GM12874 (cell line): ENCODE results near the gene CHRM4.
A peak's percentile ranks its signal among the peaks of the same experiment; 100 is the strongest.

Source experiments
- TF ChIP-seq, protein P1 (sequence below): IDR thresholded peaks from 2 replicates; pipeline ENCODE4 v1.5.1; 2011; ENCODE audit warnings: low read depth, mild to moderate bottlenecking, control low read depth, low read length, moderate library complexity; ENCODE audit not compliant: insufficient read depth

CHRM4 gene

DNA sequence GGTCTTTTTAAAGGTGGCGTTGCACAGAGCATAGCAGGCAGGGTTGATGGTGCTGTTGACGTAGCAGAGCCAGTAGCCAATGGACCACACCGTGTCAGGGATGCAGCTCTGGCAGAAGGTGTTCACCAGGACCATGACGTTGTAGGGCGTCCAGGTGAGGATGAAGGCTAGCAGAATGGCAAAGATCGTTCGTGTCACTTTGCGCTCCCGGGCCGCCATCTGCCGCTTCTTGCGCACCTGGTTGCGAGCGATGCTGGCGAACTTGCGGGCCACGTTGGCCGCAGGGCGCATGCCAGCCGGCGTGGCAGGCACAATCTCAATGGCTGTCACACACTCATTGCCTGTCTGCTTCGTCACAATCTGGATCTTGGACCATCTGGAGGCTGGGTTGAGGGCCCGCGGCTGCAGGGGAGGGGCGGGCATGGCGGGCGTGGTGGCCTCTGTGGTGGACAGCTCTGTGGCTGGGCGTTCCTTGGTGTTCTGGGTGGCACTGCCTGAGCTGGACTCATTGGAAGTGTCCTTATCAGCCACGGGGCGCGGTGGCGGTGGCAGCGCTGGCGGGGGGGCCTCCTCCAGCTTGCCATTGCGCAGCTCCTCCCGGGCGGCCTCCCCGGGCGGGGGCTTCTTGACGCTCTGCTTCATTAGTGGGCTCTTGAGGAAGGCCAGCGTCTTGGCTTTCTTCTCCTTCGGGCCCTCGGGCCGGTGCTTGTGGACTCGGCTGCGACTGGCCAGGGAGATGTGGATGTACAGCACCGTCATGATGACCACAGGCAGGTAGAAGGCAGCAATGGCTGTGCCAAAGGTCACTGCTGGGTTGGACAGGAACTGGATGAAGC lies 6.2 kb downstream of the CHRM4 start:
- TF ChIP-seq, protein P1, sequence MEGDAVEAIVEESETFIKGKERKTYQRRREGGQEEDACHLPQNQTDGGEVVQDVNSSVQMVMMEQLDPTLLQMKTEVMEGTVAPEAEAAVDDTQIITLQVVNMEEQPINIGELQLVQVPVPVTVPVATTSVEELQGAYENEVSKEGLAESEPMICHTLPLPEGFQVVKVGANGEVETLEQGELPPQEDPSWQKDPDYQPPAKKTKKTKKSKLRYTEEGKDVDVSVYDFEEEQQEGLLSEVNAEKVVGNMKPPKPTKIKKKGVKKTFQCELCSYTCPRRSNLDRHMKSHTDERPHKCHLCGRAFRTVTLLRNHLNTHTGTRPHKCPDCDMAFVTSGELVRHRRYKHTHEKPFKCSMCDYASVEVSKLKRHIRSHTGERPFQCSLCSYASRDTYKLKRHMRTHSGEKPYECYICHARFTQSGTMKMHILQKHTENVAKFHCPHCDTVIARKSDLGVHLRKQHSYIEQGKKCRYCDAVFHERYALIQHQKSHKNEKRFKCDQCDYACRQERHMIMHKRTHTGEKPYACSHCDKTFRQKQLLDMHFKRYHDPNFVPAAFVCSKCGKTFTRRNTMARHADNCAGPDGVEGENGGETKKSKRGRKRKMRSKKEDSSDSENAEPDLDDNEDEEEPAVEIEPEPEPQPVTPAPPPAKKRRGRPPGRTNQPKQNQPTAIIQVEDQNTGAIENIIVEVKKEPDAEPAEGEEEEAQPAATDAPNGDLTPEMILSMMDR, result no peak

DNA sequence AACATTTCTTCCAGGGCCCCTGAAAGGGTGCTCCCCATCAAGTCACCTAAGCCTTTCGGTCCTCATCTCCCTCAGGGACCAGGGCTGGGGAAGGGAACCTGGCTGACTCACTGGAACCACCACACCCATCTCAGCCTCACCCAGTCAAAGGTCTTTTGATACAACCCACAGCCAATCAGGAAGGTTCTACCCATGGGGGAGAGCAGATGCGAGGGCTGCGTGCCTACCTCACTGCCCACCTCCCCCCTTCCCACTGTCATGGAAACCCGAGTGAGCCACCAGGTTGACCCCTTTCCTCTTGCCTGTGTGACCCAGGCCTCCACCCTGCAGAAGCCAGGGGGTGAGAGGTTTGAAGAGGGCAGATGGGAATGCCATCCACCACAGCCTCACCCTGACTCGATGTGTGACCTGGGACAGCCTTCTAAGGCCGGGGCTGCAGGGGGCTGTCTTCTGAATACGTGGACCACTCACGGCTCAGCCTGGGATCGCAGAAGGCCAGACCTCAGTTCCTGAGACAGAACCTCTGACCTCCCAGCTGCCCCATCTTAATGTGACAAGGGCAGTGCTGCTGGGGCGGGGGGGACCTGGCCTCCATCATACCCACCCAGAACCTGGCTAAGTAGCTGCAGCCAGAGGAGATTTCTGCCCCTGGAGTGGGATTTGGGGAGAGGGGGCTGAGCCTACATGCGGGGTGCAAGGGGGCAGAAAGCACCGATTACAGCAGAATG lies 7.4 kb downstream of the CHRM4 start:
- TF ChIP-seq, protein P1, result no peak

DNA sequence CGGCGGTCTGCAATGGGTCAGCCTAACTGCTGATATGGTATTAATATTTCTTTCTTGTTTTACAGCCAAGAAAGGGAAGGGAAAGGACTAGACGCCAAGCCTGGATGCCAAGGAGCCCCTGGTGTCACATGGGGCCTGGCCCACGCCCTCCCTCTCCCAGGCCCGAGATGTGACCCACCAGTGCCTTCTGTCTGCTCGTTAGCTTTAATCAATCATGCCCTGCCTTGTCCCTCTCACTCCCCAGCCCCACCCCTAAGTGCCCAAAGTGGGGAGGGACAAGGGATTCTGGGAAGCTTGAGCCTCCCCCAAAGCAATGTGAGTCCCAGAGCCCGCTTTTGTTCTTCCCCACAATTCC lies 8.2 kb downstream of the CHRM4 start:
- TF ChIP-seq, protein P1, result no peak

DNA sequence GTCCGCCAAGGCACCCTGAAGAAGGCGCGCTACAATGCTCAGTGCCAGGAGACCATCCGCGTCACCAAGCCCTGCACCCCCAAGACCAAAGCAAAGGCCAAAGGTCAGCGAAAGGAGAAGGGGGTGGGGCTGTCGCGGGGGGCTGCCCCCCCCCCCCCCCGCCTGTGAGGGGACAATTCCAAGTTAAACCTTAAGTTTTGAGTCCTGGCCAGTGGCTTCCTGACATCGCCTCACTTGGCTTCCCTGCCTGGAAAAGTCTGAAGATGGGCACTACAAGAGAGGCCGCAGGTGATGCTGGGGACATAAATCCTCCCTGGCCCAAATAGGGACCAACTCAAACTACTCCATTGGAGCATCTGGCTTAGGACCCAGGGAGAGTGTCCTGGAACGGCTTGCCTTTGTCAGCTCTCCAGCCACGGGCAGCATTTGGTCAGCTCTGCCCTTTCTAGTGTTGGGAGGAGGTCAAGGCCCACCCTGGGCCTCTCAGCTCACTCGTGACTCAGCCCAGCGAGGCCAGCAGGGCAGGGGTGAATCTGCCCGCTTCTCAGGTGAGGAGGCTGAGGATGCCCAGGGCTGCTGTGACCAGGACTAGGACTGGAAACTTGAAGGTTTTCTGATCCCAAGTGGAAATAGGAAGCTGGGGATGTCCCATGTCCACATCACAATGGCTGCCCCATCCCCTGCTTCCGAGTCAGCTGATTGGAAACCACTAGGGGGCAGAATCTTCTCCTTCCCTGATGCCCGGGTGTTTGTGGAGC lies 8.8 kb downstream of the CHRM4 start:
- TF ChIP-seq, protein P1, result peak; percentile 37

DNA sequence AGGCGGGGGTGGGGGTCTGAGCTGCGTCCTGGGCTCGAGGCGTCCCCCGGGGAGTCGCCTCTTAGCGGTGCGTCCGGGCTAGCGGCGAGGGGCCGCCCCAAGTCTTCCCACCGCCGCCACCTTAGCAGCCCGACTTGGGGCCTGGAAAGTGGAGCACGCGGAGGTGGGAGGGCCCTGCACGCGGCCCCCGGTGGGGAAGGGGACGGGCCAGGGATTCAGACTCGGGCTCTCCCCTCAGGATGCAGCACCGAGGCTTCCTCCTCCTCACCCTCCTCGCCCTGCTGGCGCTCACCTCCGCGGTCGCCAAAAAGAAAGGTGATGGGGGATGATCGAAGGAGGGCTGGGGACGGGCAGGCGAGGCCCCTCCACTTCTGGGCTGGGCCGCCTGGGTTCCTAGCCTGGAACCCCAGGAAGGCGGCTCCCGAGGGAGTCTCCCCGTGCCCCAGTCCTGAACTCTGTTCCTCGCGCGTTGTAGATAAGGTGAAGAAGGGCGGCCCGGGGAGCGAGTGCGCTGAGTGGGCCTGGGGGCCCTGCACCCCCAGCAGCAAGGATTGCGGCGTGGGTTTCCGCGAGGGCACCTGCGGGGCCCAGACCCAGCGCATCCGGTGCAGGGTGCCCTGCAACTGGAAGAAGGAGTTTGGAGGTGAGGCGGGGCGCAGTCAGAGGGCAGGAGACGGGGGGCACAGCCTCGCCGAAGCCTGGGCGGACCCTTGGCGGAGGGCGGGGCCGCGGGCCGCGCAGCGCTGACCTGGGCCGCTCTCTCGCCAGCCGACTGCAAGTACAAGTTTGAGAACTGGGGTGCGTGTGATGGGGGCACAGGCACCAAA lies 9.5 kb downstream of the CHRM4 start:
- TF ChIP-seq, protein P1, result no peak

DNA sequence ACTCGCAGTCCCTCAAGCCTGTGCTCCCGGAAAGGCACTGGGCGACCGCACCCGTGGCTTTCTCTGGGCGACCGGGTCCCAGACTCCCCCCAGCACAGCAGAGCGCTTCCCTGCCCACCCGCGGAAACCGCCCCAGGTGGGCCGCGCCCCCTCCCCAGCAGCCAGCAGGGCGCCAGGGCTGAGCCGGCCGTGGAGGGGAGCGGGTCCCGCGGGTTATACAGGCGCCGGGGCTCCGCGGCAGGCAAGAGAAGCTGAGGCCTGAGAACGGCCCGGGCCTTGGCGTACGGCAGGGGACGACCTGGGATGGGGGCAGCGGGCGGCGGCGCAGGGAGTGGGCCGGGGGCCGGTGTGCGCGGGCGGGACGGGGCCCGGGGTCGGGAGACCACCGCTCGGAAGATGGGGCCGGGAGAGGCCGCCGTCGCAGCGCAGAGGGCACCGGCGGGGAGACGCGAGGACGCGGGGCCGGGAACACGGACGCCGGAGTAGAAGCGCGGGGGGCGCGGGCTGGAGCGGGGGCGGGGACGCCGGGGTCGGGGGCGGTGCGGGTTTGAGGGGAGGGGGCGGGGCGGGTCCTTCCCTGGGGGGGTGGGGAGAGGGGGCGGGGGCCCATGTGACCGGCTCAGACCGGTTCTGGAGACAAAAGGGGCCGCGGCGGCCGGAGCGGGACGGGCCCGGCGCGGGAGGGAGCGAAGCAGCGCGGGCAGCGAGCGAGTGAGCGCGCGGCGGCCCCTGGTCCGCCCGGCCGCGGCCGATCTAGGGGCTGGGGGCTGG lies 10.3 kb downstream of the CHRM4 start, which contains the start of gene MDK:
Gene MDK (plus strand): TSS at position 622 of the 771 bp plus-strand sequence. CDS start 389 bp downstream, outside the sequence.
- TF ChIP-seq, protein P1, result no peak
